ENCODE results near the gene LYST. TPM values are rescaled to one million over a fixed set of nuclear protein-coding genes. Genes with fewer than 3 reads are reported as not detected.

LYST gene
- polyA plus RNA-seq, 1 donor from 2014 or later: 23.4 TPM

DNA sequence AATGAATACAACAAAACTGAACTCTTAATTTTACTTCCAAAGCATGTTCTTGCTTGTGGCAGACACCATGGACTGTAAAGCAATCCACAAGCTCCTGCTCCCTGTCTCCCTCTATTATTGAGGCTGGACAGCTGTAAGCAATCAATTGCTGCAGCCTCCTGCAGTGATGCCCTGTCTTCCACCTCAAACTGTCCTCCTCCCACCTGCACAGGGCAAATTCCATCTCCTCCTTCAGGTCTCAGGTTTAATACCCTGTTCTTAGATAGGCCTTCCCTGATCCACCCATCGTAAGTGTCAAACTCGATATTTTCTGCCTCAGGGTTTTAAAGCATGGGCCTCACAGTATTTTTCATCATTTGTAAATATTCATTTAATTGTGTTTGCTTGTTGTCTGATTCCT is 81.8 kb downstream of the LYST start:
- no peaks in the 10 kb centered on the region for H3K36me3 ChIP-seq (ENCODE audit: insufficient read depth, low read length)
- H3F3A ChIP-seq (ENCODE audit: insufficient read depth, low read length, poor library complexity, severe bottlenecking): no peaks in the 10 kb centered on the region
- H3K9ac ChIP-seq (ENCODE audit: low read length): no peak overlapping the region

DNA sequence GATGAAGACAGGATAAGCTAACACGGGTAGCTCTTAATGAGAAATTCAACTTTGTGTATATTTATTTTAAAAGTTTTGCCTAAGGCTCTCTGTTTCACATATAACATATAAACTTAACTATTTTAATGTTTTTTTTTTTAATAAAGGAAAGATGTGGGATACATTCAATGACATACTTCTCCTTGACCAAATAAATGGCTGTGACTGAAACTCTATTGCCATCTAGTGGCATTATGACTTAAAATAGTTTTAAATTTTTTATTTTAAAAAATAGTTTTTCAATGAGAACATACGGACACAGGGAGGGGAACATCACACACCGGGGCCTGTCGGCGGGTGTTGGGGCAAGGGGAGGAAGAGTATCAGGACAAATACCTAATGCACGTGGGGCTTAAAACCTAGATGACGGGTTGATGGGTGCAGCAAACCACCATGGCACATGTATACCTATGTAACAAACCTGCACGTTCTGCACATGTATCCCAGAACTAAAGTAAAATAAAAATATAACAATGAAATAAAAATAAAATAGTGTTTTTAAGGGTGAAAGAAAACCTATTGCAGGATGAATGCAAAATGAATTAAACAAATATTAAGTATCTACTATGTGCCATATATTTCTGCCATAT is 83.4 kb downstream of the LYST start:
- no peaks in the 10 kb centered on the region for H3K27me3 ChIP-seq (ENCODE audit: insufficient read depth, low read depth, low read length)
- H3F3A ChIP-seq (ENCODE audit: insufficient read depth, low read length, poor library complexity, severe bottlenecking): no peaks in the 10 kb centered on the region
- no peak overlapping the region for H3K4me3 ChIP-seq (ENCODE audit: low read length)
- no peaks in the 10 kb centered on the region for H3K79me2 ChIP-seq (replicated peaks; ENCODE audit: insufficient read depth, low read length)
- no peak overlapping the region for H3K9ac ChIP-seq (ENCODE audit: low read length)
- H3K27ac ChIP-seq (ENCODE audit: low read length): no peak overlapping the region
- H3K9me2 ChIP-seq (ENCODE audit: insufficient read depth, low read length): no peaks in the 10 kb centered on the region
- no peak overlapping the region for H3K4me2 ChIP-seq (ENCODE audit: low read length)
- no peaks in the 10 kb centered on the region for H3K9me3 ChIP-seq (ENCODE audit: low read length)
- peak; percentile 66 for TF ChIP-seq RAD21 (conservative IDR thresholded peaks at IDR 0.05)
- TF ChIP-seq, protein P1, sequence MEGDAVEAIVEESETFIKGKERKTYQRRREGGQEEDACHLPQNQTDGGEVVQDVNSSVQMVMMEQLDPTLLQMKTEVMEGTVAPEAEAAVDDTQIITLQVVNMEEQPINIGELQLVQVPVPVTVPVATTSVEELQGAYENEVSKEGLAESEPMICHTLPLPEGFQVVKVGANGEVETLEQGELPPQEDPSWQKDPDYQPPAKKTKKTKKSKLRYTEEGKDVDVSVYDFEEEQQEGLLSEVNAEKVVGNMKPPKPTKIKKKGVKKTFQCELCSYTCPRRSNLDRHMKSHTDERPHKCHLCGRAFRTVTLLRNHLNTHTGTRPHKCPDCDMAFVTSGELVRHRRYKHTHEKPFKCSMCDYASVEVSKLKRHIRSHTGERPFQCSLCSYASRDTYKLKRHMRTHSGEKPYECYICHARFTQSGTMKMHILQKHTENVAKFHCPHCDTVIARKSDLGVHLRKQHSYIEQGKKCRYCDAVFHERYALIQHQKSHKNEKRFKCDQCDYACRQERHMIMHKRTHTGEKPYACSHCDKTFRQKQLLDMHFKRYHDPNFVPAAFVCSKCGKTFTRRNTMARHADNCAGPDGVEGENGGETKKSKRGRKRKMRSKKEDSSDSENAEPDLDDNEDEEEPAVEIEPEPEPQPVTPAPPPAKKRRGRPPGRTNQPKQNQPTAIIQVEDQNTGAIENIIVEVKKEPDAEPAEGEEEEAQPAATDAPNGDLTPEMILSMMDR (IDR thresholded peaks at IDR 0.05; ENCODE audit: poor library complexity, severe bottlenecking): peak; percentile 63
- TF ChIP-seq, protein P2, sequence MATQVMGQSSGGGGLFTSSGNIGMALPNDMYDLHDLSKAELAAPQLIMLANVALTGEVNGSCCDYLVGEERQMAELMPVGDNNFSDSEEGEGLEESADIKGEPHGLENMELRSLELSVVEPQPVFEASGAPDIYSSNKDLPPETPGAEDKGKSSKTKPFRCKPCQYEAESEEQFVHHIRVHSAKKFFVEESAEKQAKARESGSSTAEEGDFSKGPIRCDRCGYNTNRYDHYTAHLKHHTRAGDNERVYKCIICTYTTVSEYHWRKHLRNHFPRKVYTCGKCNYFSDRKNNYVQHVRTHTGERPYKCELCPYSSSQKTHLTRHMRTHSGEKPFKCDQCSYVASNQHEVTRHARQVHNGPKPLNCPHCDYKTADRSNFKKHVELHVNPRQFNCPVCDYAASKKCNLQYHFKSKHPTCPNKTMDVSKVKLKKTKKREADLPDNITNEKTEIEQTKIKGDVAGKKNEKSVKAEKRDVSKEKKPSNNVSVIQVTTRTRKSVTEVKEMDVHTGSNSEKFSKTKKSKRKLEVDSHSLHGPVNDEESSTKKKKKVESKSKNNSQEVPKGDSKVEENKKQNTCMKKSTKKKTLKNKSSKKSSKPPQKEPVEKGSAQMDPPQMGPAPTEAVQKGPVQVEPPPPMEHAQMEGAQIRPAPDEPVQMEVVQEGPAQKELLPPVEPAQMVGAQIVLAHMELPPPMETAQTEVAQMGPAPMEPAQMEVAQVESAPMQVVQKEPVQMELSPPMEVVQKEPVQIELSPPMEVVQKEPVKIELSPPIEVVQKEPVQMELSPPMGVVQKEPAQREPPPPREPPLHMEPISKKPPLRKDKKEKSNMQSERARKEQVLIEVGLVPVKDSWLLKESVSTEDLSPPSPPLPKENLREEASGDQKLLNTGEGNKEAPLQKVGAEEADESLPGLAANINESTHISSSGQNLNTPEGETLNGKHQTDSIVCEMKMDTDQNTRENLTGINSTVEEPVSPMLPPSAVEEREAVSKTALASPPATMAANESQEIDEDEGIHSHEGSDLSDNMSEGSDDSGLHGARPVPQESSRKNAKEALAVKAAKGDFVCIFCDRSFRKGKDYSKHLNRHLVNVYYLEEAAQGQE (IDR thresholded peaks at IDR 0.05; ENCODE audit: borderline replicate concordance): no peak
- peak; percentile 67 for TF ChIP-seq SMC3 (conservative IDR thresholded peaks at IDR 0.05; ENCODE audit: poor library complexity)
- H4K20me1 ChIP-seq (ENCODE audit: insufficient read depth): no peaks in the 10 kb centered on the region
- H3K36me3 ChIP-seq (ENCODE audit: insufficient read depth, low read length): peaks cover 4% of the 10 kb centered on the region
- H2AFZ ChIP-seq (ENCODE audit: low read depth, low read length): no peak overlapping the region

More for the DNA sequence above, 81.8 kb downstream of the LYST start:
- no peak for TF ChIP-seq RAD21 (conservative IDR thresholded peaks at IDR 0.05)
- TF ChIP-seq EZH2 (IDR thresholded peaks at IDR 0.05; ENCODE audit: borderline replicate concordance, insufficient read depth, low read length, poor library complexity, severe bottlenecking): no peak
- no peak for TF ChIP-seq EP300 (conservative IDR thresholded peaks at IDR 0.05; ENCODE audit: poor library complexity, severe bottlenecking)
- no peak for TF ChIP-seq MXI1 (conservative IDR thresholded peaks at IDR 0.05; ENCODE audit: poor library complexity, severe bottlenecking)
- no peak for TF ChIP-seq SMC3 (conservative IDR thresholded peaks at IDR 0.05; ENCODE audit: poor library complexity)
- TF ChIP-seq, protein P1 (IDR thresholded peaks at IDR 0.05; ENCODE audit: poor library complexity, severe bottlenecking): no peak
- TF ChIP-seq, protein P2 (IDR thresholded peaks at IDR 0.05; ENCODE audit: borderline replicate concordance): no peak
- no peak for TF ChIP-seq TAF1 (IDR thresholded peaks at IDR 0.05; ENCODE audit: low read depth)
- TF ChIP-seq POLR2AphosphoS5 (IDR thresholded peaks at IDR 0.05): no peak
- no peak overlapping the region for H3K27ac ChIP-seq (ENCODE audit: low read length)
- H3K9me3 ChIP-seq (ENCODE audit: low read length): no peaks in the 10 kb centered on the region
- no peak overlapping the region for H2AFZ ChIP-seq (ENCODE audit: low read depth, low read length)
- H3K79me2 ChIP-seq (replicated peaks; ENCODE audit: insufficient read depth, low read length): no peaks in the 10 kb centered on the region
- no peaks in the 10 kb centered on the region for H4K20me1 ChIP-seq (ENCODE audit: insufficient read depth)
- no peaks in the 10 kb centered on the region for H3K27me3 ChIP-seq (ENCODE audit: insufficient read depth, low read depth, low read length)
- no peak overlapping the region for H3K4me2 ChIP-seq (ENCODE audit: low read length)
- H3K4me3 ChIP-seq (ENCODE audit: low read length): no peak overlapping the region
- no peaks in the 10 kb centered on the region for H3K9me2 ChIP-seq (ENCODE audit: insufficient read depth, low read length)

Measured in neural cell (in vitro differentiated cells).